HG03095 (cell line): ENCODE data around the gene ZNF775.

Source experiments
- ATAC-seq: cut with Tn5 transposase; IDR thresholded peaks from one replicate; pipeline ENCODE4 v1.9.1; 2021; ENCODE audit warnings: moderate library complexity; ENCODE audit not compliant: unreplicated experiment

Gene ZNF775

GRCh38 chr7:150378853-150379440 is at the start of gene ZNF775:
Gene ZNF775, plus strand, starts transcription at chr7:150379330. Its CDS starts 9,141 bp downstream, at chr7:150388471.
- peak; percentile 73 for ATAC-seq

- no peak for ATAC-seq
Observed at GRCh38 chr7:150329331-150330120, 49.6 kb upstream of the ZNF775 start.

- ATAC-seq, result no peak
Observed at GRCh38 chr7:150330211-150330885, 48.8 kb upstream of the ZNF775 start.

GRCh38 chr7:150332852-150333635 is 46.1 kb upstream of the ZNF775 start:
- no peak for ATAC-seq

- no peak for ATAC-seq
Observed at GRCh38 chr7:150333659-150334058, 45.5 kb upstream of the ZNF775 start.

GRCh38 chr7:150334108-150334507 is 45.0 kb upstream of the ZNF775 start:
- no peak for ATAC-seq

GRCh38 chr7:150335108-150335773 is 43.9 kb upstream of the ZNF775 start:
- ATAC-seq, result no peak

GRCh38 chr7:150335774-150336112 is 43.4 kb upstream of the ZNF775 start:
- no peak for ATAC-seq

- no peak for ATAC-seq
Observed at GRCh38 chr7:150336746-150337145, 42.4 kb upstream of the ZNF775 start.

GRCh38 chr7:150337179-150337578 is 42.0 kb upstream of the ZNF775 start:
- ATAC-seq, result no peak

GRCh38 chr7:150337659-150338081 is 41.5 kb upstream of the ZNF775 start:
- ATAC-seq, result no peak

- ATAC-seq, result no peak
Observed at GRCh38 chr7:150338166-150338829, 40.8 kb upstream of the ZNF775 start.

GRCh38 chr7:150339409-150339809 is 39.7 kb upstream of the ZNF775 start:
- no peak for ATAC-seq

- no peak for ATAC-seq
Observed at GRCh38 chr7:150340024-150340749, 38.9 kb upstream of the ZNF775 start.

- no peak for ATAC-seq
Observed at GRCh38 chr7:150340875-150341262, 38.3 kb upstream of the ZNF775 start.

- ATAC-seq, result no peak
Observed at GRCh38 chr7:150341263-150342120, 37.6 kb upstream of the ZNF775 start, which contains the start of gene RARRES2. Gene RARRES2, minus strand, starts transcription at chr7:150341629. Its CDS starts 1,020 bp downstream, at chr7:150340609.

GRCh38 chr7:150342121-150342408 is 37.1 kb upstream of the ZNF775 start:
- ATAC-seq, result no peak

GRCh38 chr7:150343225-150343624 is 35.9 kb upstream of the ZNF775 start:
- no peak for ATAC-seq

- ATAC-seq, result no peak
Observed at GRCh38 chr7:150344299-150344698, 34.8 kb upstream of the ZNF775 start.
